Measurements from ENCODE around the gene OR3A3. TPM values are rescaled to one million over a fixed set of nuclear protein-coding genes. Genes with fewer than 3 reads are reported as not detected.
"Not testable (repeated sequence)": the region's sequence is repeated elsewhere in the genome, so short reads cannot be mapped to it uniquely, and the experiment has no call there.

Gene OR3A3
- total and polyA plus RNA-seq, 2 donors from 2014 or later: not detected

- H3K4me3 ChIP-seq (ENCODE audit: low read length in 3 of 3): no peak overlapping the region
- H3K27ac ChIP-seq (ENCODE audit: low read depth in 2 of 2, low read length in 2 of 2): no peak overlapping the region
- no peak for FAIRE-seq
- no peak for TF ChIP-seq CTCF (IDR thresholded peaks at IDR 0.05; ENCODE audit: borderline replicate concordance, extremely low read depth, insufficient read depth)
- H3K27me3 ChIP-seq (ENCODE audit: control insufficient read depth, insufficient read depth, low read length): no peaks in the 10 kb centered on the region
- intact Hi-C loops (cut with DNase I): no loop called here
- H3K4me1 ChIP-seq (ENCODE audit: control insufficient read depth in 2 of 3, insufficient read depth in 2 of 3, low read depth in 1 of 3, low read length in 3 of 3): no peaks in the 10 kb centered on the region
- no peaks in the 10 kb centered on the region for H3K9me3 ChIP-seq (ENCODE audit: control insufficient read depth in 2 of 3, insufficient read depth in 1 of 3, low read length in 3 of 3)
- H3K36me3 ChIP-seq (ENCODE audit: control insufficient read depth in 2 of 3, insufficient read depth in 3 of 3, low read length in 3 of 3): no peaks in the 10 kb centered on the region
- no peak for DNase-seq
- no peak overlapping the region for H3K9ac ChIP-seq (ENCODE audit: low read length in 3 of 3)
Measured at GRCh38 chr17:3440451-3440850, 29.3 kb downstream of the OR3A3 start.

- no peak overlapping the region for H3K9ac ChIP-seq (ENCODE audit: low read length in 3 of 3)
- TF ChIP-seq CTCF (IDR thresholded peaks at IDR 0.05; ENCODE audit: borderline replicate concordance, extremely low read depth, insufficient read depth): no peak
- FAIRE-seq: no peak
Measured at GRCh38 chr17:3447625-3448024, 36.5 kb downstream of the OR3A3 start.

GRCh38 chr17:3448059-3448665, 37.0 kb downstream of the OR3A3 start:
- no peaks in the 10 kb centered on the region for H3K9me3 ChIP-seq (ENCODE audit: control insufficient read depth in 2 of 3, insufficient read depth in 1 of 3, low read length in 3 of 3)
- no peak overlapping the region for H3K27ac ChIP-seq (ENCODE audit: low read depth in 2 of 2, low read length in 2 of 2)
- no peaks in the 10 kb centered on the region for H3K4me1 ChIP-seq (ENCODE audit: control insufficient read depth in 2 of 3, insufficient read depth in 2 of 3, low read depth in 1 of 3, low read length in 3 of 3)
- intact Hi-C loops (cut with DNase I): no loop called here
- no peak overlapping the region for H3K4me3 ChIP-seq (ENCODE audit: low read length in 3 of 3)
- no peak overlapping the region for H3K9ac ChIP-seq (ENCODE audit: low read length in 3 of 3)
- FAIRE-seq: no peak
- H3K36me3 ChIP-seq (ENCODE audit: control insufficient read depth in 2 of 3, insufficient read depth in 3 of 3, low read length in 3 of 3): no peaks in the 10 kb centered on the region
- TF ChIP-seq CTCF (IDR thresholded peaks at IDR 0.05; ENCODE audit: borderline replicate concordance, extremely low read depth, insufficient read depth): no peak
- no peaks in the 10 kb centered on the region for H3K27me3 ChIP-seq (ENCODE audit: control insufficient read depth, insufficient read depth, low read length)
- DNase-seq: no peak

More at GRCh38 chr17:3447625-3448024, 36.5 kb downstream of the OR3A3 start:
- DNase-seq: peak in 1 of 5 donors; percentile 2
- Histone ChIP-seq H3K4me1 (ENCODE audit: control insufficient read depth in 2 of 3, insufficient read depth in 2 of 3, low read depth in 1 of 3, low read length in 3 of 3) (no peaks in the 10 kb centered on the region), H3K4me3 (ENCODE audit: low read length in 3 of 3) (no peak overlapping the region), H3K36me3 (ENCODE audit: control insufficient read depth in 2 of 3, insufficient read depth in 3 of 3, low read length in 3 of 3) (no peaks in the 10 kb centered on the region), H3K9me3 (ENCODE audit: control insufficient read depth in 2 of 3, insufficient read depth in 1 of 3, low read length in 3 of 3) (no peaks in the 10 kb centered on the region), H3K27ac (ENCODE audit: low read depth in 2 of 2, low read length in 2 of 2) (no peak overlapping the region), H3K27me3 (ENCODE audit: control insufficient read depth, insufficient read depth, low read length) (no peaks in the 10 kb centered on the region)
- intact Hi-C loops (cut with DNase I): no loop called here

GRCh38 chr17:3466355-3466754, 55.2 kb downstream of the OR3A3 start:
- DNase-seq; H3K9me3 ChIP-seq (ENCODE audit: control insufficient read depth in 2 of 3, insufficient read depth in 1 of 3, low read length in 3 of 3); H3K27me3 ChIP-seq (ENCODE audit: control insufficient read depth, insufficient read depth, low read length); H3K4me3 ChIP-seq (ENCODE audit: low read length in 3 of 3); H3K27ac ChIP-seq (ENCODE audit: low read depth in 2 of 2, low read length in 2 of 2); FAIRE-seq; H3K4me1 ChIP-seq (ENCODE audit: control insufficient read depth in 2 of 3, insufficient read depth in 2 of 3, low read depth in 1 of 3, low read length in 3 of 3); H3K9ac ChIP-seq (ENCODE audit: low read length in 3 of 3); intact Hi-C loops (cut with DNase I); H3K36me3 ChIP-seq (ENCODE audit: control insufficient read depth in 2 of 3, insufficient read depth in 3 of 3, low read length in 3 of 3): not testable (repeated sequence)

Data from kidney (tissue), 14 donors.